Measurements from ENCODE around the gene FAM241B.

DNA sequence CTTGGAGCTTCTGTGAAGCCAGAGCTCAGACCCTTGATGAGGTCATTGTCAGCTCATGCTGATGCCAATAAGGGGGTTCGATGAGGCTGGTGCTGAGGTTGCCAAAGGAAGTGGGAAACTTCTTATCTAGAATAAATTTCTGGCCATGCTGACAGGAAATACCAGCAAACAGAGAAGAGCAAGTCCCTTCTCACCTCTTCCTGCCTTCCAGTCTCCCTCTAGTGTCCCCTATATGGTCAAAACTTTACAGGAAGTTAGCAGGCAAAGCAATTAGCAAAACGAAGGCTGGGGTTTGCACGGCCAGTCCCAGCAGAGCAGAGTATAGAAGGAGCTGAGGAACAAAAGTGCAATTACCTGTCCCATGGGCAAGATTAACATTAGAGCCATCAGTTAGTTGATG lies 41.7 kb upstream of the FAM241B start:
- TF ChIP-seq ATF1 (CRISPR knock-in tag; IDR thresholded peaks at IDR 0.05), result no peak
- TF ChIP-seq, protein P1, sequence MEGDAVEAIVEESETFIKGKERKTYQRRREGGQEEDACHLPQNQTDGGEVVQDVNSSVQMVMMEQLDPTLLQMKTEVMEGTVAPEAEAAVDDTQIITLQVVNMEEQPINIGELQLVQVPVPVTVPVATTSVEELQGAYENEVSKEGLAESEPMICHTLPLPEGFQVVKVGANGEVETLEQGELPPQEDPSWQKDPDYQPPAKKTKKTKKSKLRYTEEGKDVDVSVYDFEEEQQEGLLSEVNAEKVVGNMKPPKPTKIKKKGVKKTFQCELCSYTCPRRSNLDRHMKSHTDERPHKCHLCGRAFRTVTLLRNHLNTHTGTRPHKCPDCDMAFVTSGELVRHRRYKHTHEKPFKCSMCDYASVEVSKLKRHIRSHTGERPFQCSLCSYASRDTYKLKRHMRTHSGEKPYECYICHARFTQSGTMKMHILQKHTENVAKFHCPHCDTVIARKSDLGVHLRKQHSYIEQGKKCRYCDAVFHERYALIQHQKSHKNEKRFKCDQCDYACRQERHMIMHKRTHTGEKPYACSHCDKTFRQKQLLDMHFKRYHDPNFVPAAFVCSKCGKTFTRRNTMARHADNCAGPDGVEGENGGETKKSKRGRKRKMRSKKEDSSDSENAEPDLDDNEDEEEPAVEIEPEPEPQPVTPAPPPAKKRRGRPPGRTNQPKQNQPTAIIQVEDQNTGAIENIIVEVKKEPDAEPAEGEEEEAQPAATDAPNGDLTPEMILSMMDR (IDR thresholded peaks at IDR 0.05), result no peak
- TF ChIP-seq, protein P2, sequence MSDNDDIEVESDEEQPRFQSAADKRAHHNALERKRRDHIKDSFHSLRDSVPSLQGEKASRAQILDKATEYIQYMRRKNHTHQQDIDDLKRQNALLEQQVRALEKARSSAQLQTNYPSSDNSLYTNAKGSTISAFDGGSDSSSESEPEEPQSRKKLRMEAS (CRISPR knock-in tag; IDR thresholded peaks at IDR 0.05), result no peak

Measured in WTC11 (cell line).